Sciatic nerve (tissue), 2 donors: ENCODE results near the gene ASCC3. TPM values are rescaled to one million over a fixed set of nuclear protein-coding genes. Genes with fewer than 3 reads are reported as not detected.
"Not testable (repeated sequence)": the region's sequence is repeated elsewhere in the genome, so short reads cannot be mapped to it uniquely, and the experiment has no call there.

Experiments used
- ATAC-seq: fragments of 200-7000 bp; cut with Tn5 transposase; one replicate; pipeline ENCODE4 v1.9.1; 2020; ENCODE audit warnings: mild to moderate bottlenecking, moderate library complexity
- DNase-seq: peaks from one replicate; pipeline ENCODE4 v3.0.0-alpha.2; 2020; ENCODE audit warnings: low spot score
- intact Hi-C: fragments of 100-400 bp; cut with DNase I; formaldehyde crosslinking; loops from one replicate; pipeline ENCODE4 v1.14.2; 2022
- total RNA-seq: library from RNA; stranded (reverse); fragmentation: NEBNext Ultra II Directional; extraction: Animal tissue kit (Norgen Biotek cat#: 25700); gene quantifications from one replicate; pipeline ENCODE4 v1.2.1, GENCODE V29; 2021
- donor health status: DM: no; HTN: no; CAD: no.
- donor health status: DM: no; HTN: no; CAD: no.

Gene ASCC3
- total RNA-seq = 36.9 TPM

DNA sequence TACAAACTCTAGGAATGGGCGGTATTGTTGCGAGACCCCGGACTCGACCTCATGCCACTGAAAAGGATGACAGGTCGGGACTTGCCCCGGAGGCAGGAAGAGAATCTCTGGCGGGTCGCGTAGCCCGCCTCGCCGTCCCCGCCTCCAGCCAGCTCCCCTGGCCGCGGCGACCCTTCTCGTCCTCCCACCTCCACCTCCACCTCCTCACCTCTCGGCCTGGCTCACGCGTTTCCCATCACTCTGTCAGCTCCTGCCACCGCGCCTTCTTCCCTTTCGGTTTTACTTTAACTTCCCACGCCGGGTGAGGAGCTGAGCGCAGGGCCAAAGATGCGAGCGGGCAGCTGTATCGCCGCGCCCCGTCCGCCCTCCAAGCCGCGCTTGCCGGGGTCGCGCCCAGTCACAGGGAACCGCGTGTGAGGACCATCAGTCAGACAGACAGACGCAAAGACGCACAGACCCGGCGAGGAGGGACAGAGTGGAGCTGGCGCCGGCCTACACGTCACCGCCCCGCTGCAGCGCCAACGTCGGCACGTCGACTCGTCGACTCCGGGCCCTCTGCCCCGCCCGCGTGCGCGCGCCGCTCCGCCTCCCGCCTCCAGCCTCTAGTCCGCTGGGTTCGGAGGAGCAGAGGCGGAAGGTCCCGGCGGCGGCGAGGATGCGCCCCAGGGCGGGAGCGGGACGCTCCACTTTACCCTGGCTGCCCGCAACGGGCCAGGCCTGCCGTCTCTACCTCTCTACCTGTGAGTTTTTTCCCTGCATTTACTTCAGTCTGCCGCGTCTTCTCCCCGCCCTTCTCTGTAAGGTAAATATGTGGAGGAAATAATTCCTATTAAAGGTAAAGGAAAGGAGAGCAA is at the start of gene ASCC3:
Gene ASCC3, minus strand, starts transcription at position 477 of the 854 bp plus-strand sequence. CDS start 13,332 bp downstream, outside the sequence.
- ATAC-seq (peak; percentile 99), DNase-seq (peak; percentile 95)
- intact Hi-C loops = no loop called here

GRCh38 chr6:100925749-100926148 is 44.6 kb upstream of the ASCC3 start:
- ATAC-seq = no peak
- intact Hi-C loops = no loop called here
- no peak for DNase-seq

DNA sequence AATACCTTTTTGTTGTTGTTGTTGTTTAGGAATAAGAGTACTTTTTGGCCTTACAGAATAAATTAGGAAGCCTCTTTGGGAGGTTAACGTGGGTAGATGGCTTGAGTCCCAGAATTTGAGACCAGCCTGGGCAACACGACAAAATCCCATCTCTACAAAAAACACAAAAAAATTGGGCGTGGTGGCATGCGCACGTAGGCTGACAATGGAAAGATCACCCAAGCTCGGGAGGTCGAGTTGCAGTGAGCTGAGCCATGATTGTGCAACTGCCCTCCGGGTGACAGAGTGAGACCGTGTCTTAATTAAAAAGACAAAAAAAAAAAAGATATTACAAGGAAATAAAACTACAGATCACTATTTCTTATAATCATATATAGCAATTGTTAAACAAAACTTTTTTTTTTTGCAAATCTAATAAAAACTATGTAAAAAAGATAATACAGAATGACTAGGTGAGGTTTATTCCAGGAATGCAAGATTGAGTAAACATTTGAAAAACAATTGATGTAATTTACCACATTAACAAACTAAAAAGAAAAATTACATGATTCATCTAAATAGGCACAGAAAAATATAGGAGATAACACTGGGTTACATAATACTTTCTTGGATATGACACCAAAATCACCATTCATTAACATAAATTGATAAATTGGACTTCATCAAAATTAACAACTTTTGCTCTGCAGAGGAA is 43.6 kb upstream of the ASCC3 start:
- DNase-seq = no peak
- no peak for ATAC-seq
- intact Hi-C loops = no loop called here

GRCh38 chr6:100923481-100924165 is 42.5 kb upstream of the ASCC3 start:
- DNase-seq = no peak
- ATAC-seq = no peak
- intact Hi-C loops = no loop called here

DNA sequence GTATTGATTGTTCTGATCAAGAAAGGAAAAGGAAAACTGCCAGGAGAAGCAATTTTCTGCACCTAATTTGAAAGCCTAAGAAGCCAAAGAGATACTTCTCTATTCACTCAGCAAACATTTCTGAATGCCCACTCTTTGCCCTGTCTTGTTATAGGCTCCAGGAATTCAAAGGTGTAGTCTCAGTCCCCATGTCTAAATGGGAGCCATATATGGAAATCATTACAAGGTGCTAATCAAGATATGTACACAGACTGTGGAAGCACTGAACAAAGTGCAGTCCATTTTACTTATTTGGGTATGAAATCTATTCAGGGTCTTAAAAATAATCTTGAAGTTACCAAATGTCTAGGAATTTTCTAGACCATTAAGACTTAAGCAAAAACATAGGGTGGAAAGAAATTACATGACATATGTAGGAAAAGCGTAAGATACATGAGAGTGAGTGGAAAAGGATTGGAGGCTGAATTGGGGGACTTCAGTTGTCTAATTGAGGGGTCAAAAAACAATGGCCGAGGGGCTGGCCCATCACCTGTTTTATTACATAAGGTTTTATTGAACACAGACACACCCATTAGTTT is 39.0 kb upstream of the ASCC3 start:
- no peak for DNase-seq
- ATAC-seq = no peak
- intact Hi-C loops = no loop called here

- intact Hi-C loops = no loop called here
- DNase-seq (no peak), ATAC-seq (no peak)
These were observed 37.0 kb upstream of the ASCC3 start for GRCh38 chr6:100918152-100918551.

- DNase-seq (no peak), ATAC-seq (no peak)
- intact Hi-C loops = no loop called here
These were observed 34.7 kb upstream of the ASCC3 start for GRCh38 chr6:100915876-100916275.

DNA sequence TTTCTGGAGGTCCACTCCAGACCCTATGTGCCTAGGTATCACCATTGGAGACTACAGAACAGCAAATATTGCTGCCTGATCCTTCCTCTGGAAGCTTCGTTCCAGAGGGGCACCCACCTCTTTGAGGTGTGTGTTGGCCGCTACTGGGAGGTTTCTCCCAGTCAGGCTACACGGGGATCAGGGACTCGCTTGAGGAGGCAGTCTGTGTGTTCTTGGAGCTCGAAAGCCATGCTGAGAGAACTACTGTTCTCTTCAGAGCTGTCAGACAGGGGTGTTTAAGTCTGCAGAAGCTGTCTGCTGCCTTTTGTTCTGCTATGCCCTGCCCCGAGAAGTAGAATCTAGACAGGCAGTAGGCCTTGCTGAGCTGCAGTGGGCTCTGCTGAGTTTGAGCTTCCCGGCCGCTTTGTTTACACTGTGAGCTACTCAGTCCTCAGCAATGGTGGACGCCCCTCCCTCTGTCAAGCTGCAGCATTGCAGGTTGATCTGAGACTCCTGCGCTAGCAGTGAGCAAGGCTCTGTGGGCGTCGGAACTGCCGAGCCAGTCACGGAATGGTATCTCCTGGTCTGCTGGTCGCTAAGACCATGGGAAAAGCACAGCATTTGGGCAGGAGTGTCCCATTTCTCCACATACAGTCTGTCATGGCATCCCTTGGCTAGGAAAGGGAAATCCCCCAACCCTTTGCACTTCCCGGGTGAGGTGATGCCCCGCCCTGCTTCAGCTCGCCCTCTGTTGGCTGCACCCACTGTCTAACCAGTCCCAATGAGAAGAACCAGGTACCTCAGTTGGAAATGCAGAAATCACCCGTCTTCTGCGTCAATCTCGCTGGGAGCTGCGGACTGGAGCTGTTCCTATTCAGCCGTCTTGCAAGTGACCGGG is 32.5 kb upstream of the ASCC3 start:
- ATAC-seq = no peak
- intact Hi-C loops = no loop called here
- no peak for DNase-seq

GRCh38 chr6:100906325-100906724 is 25.2 kb upstream of the ASCC3 start:
- ATAC-seq (no peak), DNase-seq (no peak)
- intact Hi-C loops = no loop called here

DNA sequence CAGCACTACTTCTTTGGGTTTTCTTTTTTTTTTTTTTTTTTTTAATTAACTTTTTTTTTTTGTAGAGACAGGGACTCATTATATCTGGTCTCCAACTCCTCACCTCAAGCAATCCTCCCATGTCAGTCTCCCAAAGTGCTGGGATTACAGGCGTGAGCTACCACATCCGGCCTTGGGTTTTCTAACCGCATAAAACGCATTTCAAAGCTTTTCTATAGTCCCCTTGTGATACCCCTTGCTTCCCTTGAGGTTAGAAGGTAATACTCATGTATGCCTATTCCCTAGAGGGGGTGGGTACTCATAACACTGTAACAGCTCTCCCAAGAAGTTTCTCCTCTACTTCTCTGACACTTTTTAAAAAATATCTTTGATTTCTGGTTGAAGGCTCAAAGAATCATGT is 23.9 kb upstream of the ASCC3 start:
- no peak for ATAC-seq
- DNase-seq = no peak
- intact Hi-C loops = no loop called here

DNA sequence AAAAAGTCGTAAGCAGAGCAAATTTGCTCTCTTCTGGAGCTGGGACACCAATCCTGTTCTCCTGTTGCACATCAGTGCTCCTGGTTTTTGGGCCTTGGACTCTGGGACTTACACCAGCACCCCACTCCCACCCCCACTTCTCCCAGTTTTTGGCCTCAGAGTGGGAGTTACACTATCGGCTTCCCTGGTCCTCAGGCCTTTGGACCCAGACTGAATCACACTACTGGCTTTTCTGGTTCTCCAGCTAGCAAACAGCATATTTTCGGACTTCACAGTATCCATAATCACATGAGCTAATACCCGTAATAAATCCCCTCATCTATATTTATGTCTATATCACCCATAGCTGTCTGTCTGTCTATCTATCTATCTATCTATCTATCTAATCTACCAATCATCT is 23.2 kb upstream of the ASCC3 start:
- ATAC-seq = no peak
- DNase-seq = no peak
- intact Hi-C loops = no loop called here

- no peak for ATAC-seq
- no peak for DNase-seq
These were observed 20.5 kb upstream of the ASCC3 start for GRCh38 chr6:100901582-100901981.

GRCh38 chr6:100899202-100899601 is 18.1 kb upstream of the ASCC3 start:
- ATAC-seq = no peak
- intact Hi-C loops = no loop called here
- DNase-seq = no peak

More at GRCh38 chr6:100901582-100901981, 20.5 kb upstream of the ASCC3 start:
- intact Hi-C loops = no loop called here

DNA sequence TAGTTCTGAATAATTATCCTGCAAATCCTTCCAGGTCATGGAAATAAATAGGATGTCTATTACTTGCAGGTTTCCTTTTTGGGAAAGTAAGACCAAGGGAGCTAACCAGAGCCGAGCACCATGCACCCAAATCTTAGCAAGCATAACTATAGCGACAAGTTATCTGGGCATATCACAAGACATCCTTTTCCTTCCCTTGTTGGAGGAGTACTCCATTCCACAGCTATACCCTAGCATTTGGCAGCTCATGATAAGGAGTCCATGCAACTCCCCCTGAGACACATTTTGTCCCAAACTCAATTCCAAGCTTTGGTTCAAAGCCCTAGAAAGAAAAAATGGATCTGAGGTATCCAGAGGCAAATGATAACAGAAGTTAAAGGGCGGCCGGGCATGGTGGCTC is 16.5 kb upstream of the ASCC3 start:
- DNase-seq = no peak
- ATAC-seq = no peak

GRCh38 chr6:100893743-100894142 is 12.6 kb upstream of the ASCC3 start:
- intact Hi-C loops = no loop called here
- DNase-seq (no peak), ATAC-seq (no peak)

More for the DNA sequence above, 16.5 kb upstream of the ASCC3 start:
- intact Hi-C loops = no loop called here

GRCh38 chr6:100892693-100893092 is 11.6 kb upstream of the ASCC3 start:
- ATAC-seq (no peak), DNase-seq (no peak)
- intact Hi-C loops = no loop called here

DNA sequence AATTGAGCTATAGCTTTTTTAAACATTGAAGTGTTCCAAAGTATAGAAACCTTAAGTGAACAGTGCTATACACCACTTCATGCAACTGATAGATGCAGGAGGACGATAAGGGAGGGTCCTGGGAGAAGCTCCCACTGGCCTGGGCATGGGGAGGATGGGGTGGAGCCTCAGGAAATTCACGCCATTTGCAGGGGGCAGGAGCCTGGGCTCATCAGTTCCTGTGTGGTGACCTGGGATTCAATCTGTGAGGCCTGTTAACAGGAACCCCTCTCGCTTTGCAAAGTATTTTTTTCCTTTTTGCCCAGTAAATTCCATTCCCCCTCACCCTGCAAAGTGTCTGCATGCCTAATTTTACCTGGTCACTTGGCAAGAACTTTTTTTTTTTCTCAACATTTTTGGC is 11.0 kb upstream of the ASCC3 start:
- no peak for ATAC-seq
- no peak for DNase-seq
- intact Hi-C loops = no loop called here

- ATAC-seq = no peak
- DNase-seq = no peak
- intact Hi-C loops = no loop called here
These were observed 9.9 kb upstream of the ASCC3 start for GRCh38 chr6:100891079-100891478.

- DNase-seq, intact Hi-C loops, ATAC-seq: not testable (repeated sequence)
These were observed 9.5 kb upstream of the ASCC3 start for GRCh38 chr6:100890646-100891045.
